ENCODE results near the gene SRGAP2B.
"Not testable (repeated sequence)": the region's sequence is repeated elsewhere in the genome, so short reads cannot be mapped to it uniquely, and the experiment has no call there.

SRGAP2B gene

GRCh38 chr1:145048181-145048856 is 46.8 kb downstream of the SRGAP2B start:
- H3K36me3 ChIP-seq (ENCODE audit: insufficient read depth, low read length); H3K4me1 ChIP-seq (ENCODE audit: insufficient read depth, low read length, poor library complexity, severe bottlenecking); H3K4me3 ChIP-seq (ENCODE audit: low read length, poor library complexity, severe bottlenecking); H3K79me2 ChIP-seq (ENCODE audit: insufficient read depth, low read length); H2AFZ ChIP-seq (ENCODE audit: low read length); H3K9me2 ChIP-seq (replicated peaks; ENCODE audit: low read depth, low read length); H3K27me3 ChIP-seq (ENCODE audit: insufficient read depth, low read length, poor library complexity, severe bottlenecking); H4K20me1 ChIP-seq (ENCODE audit: insufficient read depth, low read length, poor library complexity, severe bottlenecking); H3K9me3 ChIP-seq (ENCODE audit: insufficient read depth, low read depth, low read length); H3K9ac ChIP-seq (ENCODE audit: low read depth, low read length, poor library complexity, severe bottlenecking); H3K4me2 ChIP-seq (ENCODE audit: low read depth, low read length, poor library complexity, severe bottlenecking); H3F3A ChIP-seq (ENCODE audit: low read depth): not testable (repeated sequence)

DNA sequence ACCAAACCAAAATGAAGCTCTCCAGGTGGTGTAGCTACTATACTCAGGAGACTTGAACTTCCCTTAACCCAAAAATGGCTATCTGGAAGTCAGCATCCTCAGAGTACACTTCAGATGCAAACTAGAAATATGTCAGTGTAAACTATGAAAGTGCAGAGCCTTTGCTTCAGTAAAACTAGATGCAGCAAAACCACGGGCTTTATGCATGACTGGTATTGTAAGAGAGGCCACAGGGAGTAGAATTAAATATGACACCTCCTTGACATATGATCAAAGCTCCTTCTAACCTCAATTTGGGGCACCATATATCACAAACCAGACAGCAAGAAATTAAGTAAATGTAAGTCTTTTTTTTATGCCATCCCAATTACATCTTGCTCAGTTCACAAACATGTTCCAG is 47.6 kb downstream of the SRGAP2B start:
- not testable (repeated sequence) for H3K9me2 ChIP-seq (replicated peaks; ENCODE audit: low read depth, low read length); H3K79me2 ChIP-seq (ENCODE audit: insufficient read depth, low read length)

GRCh38 chr1:145045571-145046273 is 49.4 kb downstream of the SRGAP2B start:
- not testable (repeated sequence) for H3K4me3 ChIP-seq (ENCODE audit: low read length, poor library complexity, severe bottlenecking); H3K79me2 ChIP-seq (ENCODE audit: insufficient read depth, low read length); H3F3A ChIP-seq (ENCODE audit: low read depth); H3K4me2 ChIP-seq (ENCODE audit: low read depth, low read length, poor library complexity, severe bottlenecking); H3K4me1 ChIP-seq (ENCODE audit: insufficient read depth, low read length, poor library complexity, severe bottlenecking); H3K9me3 ChIP-seq (ENCODE audit: insufficient read depth, low read depth, low read length); H4K20me1 ChIP-seq (ENCODE audit: insufficient read depth, low read length, poor library complexity, severe bottlenecking); H3K27me3 ChIP-seq (ENCODE audit: insufficient read depth, low read length, poor library complexity, severe bottlenecking); H3K9ac ChIP-seq (ENCODE audit: low read depth, low read length, poor library complexity, severe bottlenecking); H2AFZ ChIP-seq (ENCODE audit: low read length); H3K9me2 ChIP-seq (replicated peaks; ENCODE audit: low read depth, low read length); H3K36me3 ChIP-seq (ENCODE audit: insufficient read depth, low read length)

More for the DNA sequence above, 47.6 kb downstream of the SRGAP2B start:
- not testable (repeated sequence) for H3K9me3 ChIP-seq (ENCODE audit: insufficient read depth, low read depth, low read length); H3K4me3 ChIP-seq (ENCODE audit: low read length, poor library complexity, severe bottlenecking); H3K36me3 ChIP-seq (ENCODE audit: insufficient read depth, low read length); H2AFZ ChIP-seq (ENCODE audit: low read length); H4K20me1 ChIP-seq (ENCODE audit: insufficient read depth, low read length, poor library complexity, severe bottlenecking); H3K4me2 ChIP-seq (ENCODE audit: low read depth, low read length, poor library complexity, severe bottlenecking); H3K4me1 ChIP-seq (ENCODE audit: insufficient read depth, low read length, poor library complexity, severe bottlenecking); H3F3A ChIP-seq (ENCODE audit: low read depth); H3K27me3 ChIP-seq (ENCODE audit: insufficient read depth, low read length, poor library complexity, severe bottlenecking); H3K9ac ChIP-seq (ENCODE audit: low read depth, low read length, poor library complexity, severe bottlenecking)

DNA sequence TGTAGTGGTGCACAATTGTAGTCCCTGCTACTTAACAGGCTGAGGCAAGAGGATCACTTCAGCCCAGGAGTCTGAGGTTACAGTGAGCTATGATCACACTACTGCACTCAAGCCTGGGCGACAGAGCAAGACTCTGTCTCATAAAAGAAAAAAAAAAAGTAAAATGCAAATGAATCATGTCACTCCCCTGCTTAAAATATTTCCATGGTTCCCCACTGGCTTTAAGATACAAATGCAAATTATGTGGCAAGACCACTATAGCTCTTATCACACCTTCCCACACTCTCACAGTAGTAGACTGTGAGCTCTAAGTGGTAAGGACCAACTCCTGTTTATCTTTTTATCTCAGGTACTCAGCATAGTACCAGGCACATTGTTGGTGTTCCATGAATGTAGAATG is 53.6 kb downstream of the SRGAP2B start:
- not testable (repeated sequence) for H4K20me1 ChIP-seq (ENCODE audit: insufficient read depth, low read length, poor library complexity, severe bottlenecking); H3K4me2 ChIP-seq (ENCODE audit: low read depth, low read length, poor library complexity, severe bottlenecking); H3K9me2 ChIP-seq (replicated peaks; ENCODE audit: low read depth, low read length); H3K79me2 ChIP-seq (ENCODE audit: insufficient read depth, low read length); H3K9ac ChIP-seq (ENCODE audit: low read depth, low read length, poor library complexity, severe bottlenecking); H3F3A ChIP-seq (ENCODE audit: low read depth); H3K36me3 ChIP-seq (ENCODE audit: insufficient read depth, low read length); H3K4me3 ChIP-seq (ENCODE audit: low read length, poor library complexity, severe bottlenecking); H3K27me3 ChIP-seq (ENCODE audit: insufficient read depth, low read length, poor library complexity, severe bottlenecking); H3K4me1 ChIP-seq (ENCODE audit: insufficient read depth, low read length, poor library complexity, severe bottlenecking); H2AFZ ChIP-seq (ENCODE audit: low read length); H3K9me3 ChIP-seq (ENCODE audit: insufficient read depth, low read depth, low read length)

DNA sequence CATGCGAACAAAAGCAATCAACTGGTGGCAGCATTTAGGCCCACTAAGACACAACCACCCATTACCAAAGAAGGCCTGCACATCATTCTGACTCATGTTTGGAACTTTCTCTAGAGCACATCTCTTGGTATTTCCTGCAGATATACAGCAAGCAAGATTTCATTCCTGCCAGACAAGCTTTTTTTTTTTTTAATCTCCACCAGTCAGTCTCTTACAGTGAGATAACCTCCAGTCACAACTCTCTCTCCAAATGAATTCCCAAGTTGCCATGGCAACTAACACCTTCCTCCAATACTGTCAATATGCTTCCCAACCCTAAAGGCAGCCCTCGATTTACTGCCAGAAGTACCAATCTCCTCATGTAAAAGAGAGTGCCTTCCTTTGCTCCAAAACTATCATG is 59.1 kb downstream of the SRGAP2B start:
- H4K20me1 ChIP-seq (ENCODE audit: insufficient read depth, low read length, poor library complexity, severe bottlenecking); H2AFZ ChIP-seq (ENCODE audit: low read length); H3K27me3 ChIP-seq (ENCODE audit: insufficient read depth, low read length, poor library complexity, severe bottlenecking); H3K4me1 ChIP-seq (ENCODE audit: insufficient read depth, low read length, poor library complexity, severe bottlenecking); H3K9ac ChIP-seq (ENCODE audit: low read depth, low read length, poor library complexity, severe bottlenecking); H3K4me3 ChIP-seq (ENCODE audit: low read length, poor library complexity, severe bottlenecking); H3K4me2 ChIP-seq (ENCODE audit: low read depth, low read length, poor library complexity, severe bottlenecking); H3K79me2 ChIP-seq (ENCODE audit: insufficient read depth, low read length); H3K36me3 ChIP-seq (ENCODE audit: insufficient read depth, low read length); H3K9me3 ChIP-seq (ENCODE audit: insufficient read depth, low read depth, low read length); H3K9me2 ChIP-seq (replicated peaks; ENCODE audit: low read depth, low read length); H3F3A ChIP-seq (ENCODE audit: low read depth): not testable (repeated sequence)

- H3K9ac ChIP-seq (ENCODE audit: low read depth, low read length, poor library complexity, severe bottlenecking); H3K4me3 ChIP-seq (ENCODE audit: low read length, poor library complexity, severe bottlenecking); H3K4me1 ChIP-seq (ENCODE audit: insufficient read depth, low read length, poor library complexity, severe bottlenecking); H3K36me3 ChIP-seq (ENCODE audit: insufficient read depth, low read length); H4K20me1 ChIP-seq (ENCODE audit: insufficient read depth, low read length, poor library complexity, severe bottlenecking); H3K27me3 ChIP-seq (ENCODE audit: insufficient read depth, low read length, poor library complexity, severe bottlenecking); H3K9me3 ChIP-seq (ENCODE audit: insufficient read depth, low read depth, low read length); H3K9me2 ChIP-seq (replicated peaks; ENCODE audit: low read depth, low read length); H3K4me2 ChIP-seq (ENCODE audit: low read depth, low read length, poor library complexity, severe bottlenecking); H3K79me2 ChIP-seq (ENCODE audit: insufficient read depth, low read length); H3F3A ChIP-seq (ENCODE audit: low read depth); H2AFZ ChIP-seq (ENCODE audit: low read length): not testable (repeated sequence)
These were observed 61.6 kb downstream of the SRGAP2B start for GRCh38 chr1:145033523-145033922.

- H3F3A ChIP-seq (ENCODE audit: low read depth); H4K20me1 ChIP-seq (ENCODE audit: insufficient read depth, low read length, poor library complexity, severe bottlenecking); H3K36me3 ChIP-seq (ENCODE audit: insufficient read depth, low read length); H3K9me3 ChIP-seq (ENCODE audit: insufficient read depth, low read depth, low read length); H3K4me1 ChIP-seq (ENCODE audit: insufficient read depth, low read length, poor library complexity, severe bottlenecking); H3K9me2 ChIP-seq (replicated peaks; ENCODE audit: low read depth, low read length); H3K4me2 ChIP-seq (ENCODE audit: low read depth, low read length, poor library complexity, severe bottlenecking); H2AFZ ChIP-seq (ENCODE audit: low read length); H3K79me2 ChIP-seq (ENCODE audit: insufficient read depth, low read length); H3K4me3 ChIP-seq (ENCODE audit: low read length, poor library complexity, severe bottlenecking); H3K27me3 ChIP-seq (ENCODE audit: insufficient read depth, low read length, poor library complexity, severe bottlenecking); H3K9ac ChIP-seq (ENCODE audit: low read depth, low read length, poor library complexity, severe bottlenecking): not testable (repeated sequence)
These were observed 67.9 kb downstream of the SRGAP2B start for GRCh38 chr1:145027251-145027650.
